ENCODE data around the gene SSH3. TPM values are rescaled to one million over a fixed set of nuclear protein-coding genes. Genes with fewer than 3 reads are reported as not detected.

Gene SSH3
- total RNA-seq, 2 donors from 2014 or later = 18.1 to 22.2 TPM

DNA sequence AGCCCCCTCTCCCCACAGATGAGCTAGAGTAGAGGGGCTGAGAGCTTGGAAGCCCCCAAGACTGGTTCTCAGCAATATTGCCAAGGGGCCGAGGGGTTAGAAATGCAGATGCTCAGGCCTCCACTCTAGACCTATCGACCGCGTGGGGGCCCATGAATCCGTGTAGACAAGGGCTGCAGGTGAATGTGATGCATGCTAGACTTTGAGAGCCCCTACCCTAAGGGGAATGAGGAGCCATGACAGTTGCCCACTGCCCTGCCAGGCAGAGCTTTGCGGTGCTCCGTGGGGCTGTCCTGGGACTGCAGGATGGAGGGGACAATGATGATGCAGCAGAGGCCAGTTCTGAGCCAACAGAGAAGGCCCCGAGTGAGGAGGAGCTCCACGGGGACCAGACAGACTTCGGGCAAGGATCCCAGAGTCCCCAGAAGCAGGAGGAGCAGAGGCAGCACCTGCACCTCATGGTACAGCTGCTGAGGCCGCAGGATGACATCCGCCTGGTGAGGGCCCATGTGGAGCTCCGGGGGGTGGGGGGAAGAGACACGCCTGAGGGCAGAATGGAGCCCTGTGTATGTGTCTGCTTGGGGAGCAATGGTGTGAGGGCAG, 1.3 kb downstream of the SSH3 start:
- DNase-seq (no peak), ATAC-seq (no peak)
- intact Hi-C loops (cut with DNase I) = no loop called here

DNA sequence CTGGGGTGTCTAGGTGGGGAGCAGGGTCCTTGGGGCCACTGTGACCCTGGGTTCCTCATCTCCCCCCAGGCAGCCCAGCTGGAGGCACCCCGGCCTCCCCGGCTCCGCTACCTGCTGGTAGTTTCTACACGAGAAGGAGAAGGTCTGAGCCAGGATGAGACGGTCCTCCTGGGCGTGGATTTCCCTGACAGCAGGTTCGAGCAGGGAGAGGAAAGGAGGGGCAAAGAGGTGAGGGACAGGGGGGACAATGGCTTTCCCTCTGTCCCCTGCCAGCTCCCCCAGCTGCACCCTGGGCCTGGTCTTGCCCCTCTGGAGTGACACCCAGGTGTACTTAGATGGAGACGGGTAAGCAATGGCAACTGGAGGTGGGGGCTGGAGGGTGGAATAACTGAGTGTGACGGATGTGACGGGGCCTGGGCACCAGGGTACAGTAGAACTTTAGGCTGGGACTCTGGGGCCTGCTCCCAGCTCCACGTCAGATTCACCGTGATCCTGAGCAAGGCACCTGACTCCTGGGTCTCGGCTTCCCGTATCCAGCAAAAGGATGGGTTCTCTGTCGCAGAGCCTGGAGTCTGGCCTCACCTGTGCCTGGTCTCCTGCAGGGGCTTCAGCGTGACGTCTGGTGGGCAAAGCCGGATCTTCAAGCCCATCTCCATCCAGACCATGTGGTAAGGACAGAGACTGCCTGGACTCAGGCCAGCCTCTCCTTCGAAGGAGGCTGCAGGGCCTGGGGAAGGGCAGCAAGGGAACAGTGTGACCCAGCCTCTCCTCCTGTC, 3.6 kb downstream of the SSH3 start:
- intact Hi-C loops (cut with DNase I) = no loop called here
- DNase-seq = no peak
- no peak for ATAC-seq

DNA sequence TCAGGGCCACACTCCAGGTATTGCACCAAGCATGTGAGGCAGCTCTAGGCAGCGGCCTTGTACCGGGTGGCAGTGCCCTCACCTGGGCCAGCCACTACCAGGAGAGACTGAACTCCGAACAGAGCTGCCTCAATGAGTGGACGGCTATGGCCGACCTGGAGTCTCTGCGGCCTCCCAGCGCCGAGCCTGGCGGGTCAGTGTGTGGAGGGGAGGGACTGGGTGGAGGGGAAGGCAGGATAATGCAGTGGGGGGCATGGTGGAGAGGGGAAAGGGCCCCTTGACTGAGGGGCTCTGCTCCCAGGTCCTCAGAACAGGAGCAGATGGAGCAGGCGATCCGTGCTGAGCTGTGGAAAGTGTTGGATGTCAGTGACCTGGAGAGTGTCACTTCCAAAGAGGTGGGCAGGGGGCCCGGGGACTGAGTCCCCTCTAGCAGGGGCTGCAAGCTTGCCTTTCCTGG, 4.2 kb downstream of the SSH3 start:
- DNase-seq (no peak), ATAC-seq (no peak)
- intact Hi-C loops (cut with DNase I) = no loop called here

DNA sequence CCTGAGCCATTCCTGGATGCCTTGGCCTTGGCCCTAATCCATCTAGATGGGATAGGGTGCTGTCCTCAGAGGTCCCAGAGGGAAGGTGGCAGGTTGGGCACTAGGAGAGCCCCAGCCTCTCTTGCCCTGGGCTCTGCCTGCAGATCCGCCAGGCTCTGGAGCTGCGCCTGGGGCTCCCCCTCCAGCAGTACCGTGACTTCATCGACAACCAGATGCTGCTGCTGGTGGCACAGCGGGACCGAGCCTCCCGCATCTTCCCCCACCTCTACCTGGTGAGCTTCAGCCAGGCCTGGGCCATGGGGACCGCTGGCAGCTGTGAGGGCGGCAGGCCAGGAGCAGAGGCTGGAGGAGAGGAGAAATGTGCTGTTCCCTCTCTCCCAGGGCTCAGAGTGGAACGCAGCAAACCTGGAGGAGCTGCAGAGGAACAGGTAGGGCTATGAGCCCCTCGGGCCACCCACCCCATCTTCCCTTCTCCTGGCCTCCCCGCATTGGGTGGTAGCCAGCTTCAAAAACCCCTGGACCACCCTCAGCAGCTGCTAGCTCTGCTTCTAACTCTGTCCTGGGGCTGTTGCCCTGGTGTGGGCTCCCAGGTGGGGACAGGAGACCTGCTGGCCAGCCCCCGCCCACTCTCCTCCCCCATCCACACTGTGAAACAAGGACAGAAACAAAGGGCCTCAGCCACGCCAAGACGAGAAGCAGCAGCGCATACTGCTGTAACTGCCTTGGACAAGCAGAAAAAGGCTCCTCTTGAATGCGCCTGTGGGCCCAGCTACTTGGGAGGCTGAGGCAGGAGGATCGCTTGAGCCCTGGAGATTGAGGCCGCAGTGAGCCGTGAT, 4.9 kb downstream of the SSH3 start:
- intact Hi-C loops (cut with DNase I) = no loop called here
- no peak for DNase-seq
- no peak for ATAC-seq

DNA sequence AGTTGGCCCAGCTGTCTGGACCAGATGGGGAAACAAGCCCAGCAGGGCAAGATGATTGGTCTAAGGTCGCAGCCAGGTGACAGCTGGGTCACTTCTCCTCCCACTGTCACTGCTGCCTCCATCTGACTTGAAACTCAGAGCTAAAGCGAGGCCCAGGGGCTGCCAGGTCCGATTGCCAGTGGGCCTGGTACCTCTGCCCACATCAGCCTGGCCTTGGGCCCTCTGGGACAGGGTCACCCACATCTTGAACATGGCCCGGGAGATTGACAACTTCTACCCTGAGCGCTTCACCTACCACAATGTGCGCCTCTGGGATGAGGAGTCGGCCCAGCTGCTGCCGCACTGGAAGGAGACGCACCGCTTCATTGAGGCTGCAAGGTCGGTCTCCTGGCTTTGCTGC, 5.8 kb downstream of the SSH3 start:
- ATAC-seq (no peak), DNase-seq (no peak)
- intact Hi-C loops (cut with DNase I) = no loop called here

DNA sequence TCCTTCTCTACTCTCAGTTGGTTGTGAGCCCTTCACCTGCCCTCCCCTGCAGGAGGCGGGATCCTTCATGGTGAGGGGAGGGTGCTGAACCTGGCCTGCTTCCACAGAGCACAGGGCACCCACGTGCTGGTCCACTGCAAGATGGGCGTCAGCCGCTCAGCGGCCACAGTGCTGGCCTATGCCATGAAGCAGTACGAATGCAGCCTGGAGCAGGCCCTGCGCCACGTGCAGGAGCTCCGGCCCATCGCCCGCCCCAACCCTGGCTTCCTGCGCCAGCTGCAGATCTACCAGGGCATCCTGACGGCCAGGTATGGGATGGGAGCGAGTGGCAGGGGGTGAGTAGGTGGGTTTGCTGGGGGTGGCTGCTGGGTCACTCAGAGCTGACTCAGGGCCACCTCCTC, 6.3 kb downstream of the SSH3 start:
- intact Hi-C loops (cut with DNase I) = no loop called here

DNA sequence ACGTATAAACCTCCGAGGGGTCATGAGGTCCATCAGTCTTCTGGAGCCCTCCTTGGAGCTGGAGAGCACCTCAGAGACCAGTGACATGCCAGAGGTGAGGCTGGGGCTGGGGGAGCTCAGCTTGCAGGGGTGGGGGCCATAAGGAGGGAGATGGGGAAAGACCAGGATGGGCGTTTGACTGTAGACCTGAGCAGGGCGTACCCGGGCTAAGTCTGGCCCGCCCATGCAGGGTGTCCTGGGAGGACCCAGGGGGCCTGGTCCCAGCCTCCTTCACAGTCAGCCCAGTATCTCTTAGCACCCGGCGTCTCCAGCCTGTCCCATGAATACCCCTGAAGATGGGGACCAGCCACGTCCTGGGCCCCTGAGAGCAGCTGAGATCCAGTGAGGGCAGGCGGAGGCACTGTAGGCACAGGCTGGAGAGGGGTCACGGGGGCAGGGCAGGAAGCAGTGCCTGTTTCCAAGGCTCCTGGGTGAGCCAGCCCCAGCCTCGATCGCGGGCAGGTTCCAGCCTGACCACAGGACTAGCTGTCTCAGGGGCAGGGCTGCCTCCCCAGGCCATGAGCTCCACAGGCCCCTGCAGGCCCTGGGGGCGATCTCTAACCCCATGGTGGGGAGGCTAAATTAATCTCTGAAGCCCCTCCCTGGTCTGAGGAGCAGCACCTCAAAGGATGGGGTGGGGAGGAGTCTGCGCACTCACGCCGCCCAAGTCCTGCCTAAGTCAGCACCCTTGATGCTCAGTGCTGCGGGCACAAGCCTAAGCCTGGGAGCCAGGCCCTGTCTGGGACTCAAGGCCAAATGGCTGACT, 7.1 kb downstream of the SSH3 start:
- intact Hi-C loops (cut with DNase I) = no loop called here
- ATAC-seq (no peak), DNase-seq (no peak)

More for the DNA sequence above, 6.3 kb downstream of the SSH3 start:
- ATAC-seq = no peak
- DNase-seq = no peak

DNA sequence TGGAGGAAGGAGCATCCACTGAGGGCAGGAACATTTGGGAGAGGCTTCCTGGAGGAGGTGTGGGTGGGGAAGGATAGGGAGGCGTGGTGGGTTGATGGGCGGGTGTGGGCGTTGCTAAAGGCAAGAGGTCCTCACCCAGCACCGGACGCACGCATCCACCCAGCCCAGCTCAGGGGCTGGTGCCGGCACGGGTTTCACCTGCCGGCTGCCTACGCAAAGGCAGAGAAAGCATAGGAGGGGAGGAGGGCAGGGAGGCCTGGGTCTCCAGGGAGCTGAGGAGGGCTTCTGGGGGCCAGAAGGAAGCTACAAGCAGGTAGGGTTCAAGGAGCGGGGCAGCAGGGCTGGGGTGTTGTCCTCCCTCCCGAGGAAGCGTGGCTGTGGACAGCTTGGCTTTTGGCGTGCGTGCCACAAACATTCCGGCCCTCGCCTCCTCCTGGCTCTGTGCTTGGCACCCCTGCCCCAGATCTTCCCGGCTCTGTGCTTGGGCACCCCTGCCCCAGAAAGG, 7.8 kb downstream of the SSH3 start:
- DNase-seq = no peak
- intact Hi-C loops (cut with DNase I) = no loop called here
- no peak for ATAC-seq

DNA sequence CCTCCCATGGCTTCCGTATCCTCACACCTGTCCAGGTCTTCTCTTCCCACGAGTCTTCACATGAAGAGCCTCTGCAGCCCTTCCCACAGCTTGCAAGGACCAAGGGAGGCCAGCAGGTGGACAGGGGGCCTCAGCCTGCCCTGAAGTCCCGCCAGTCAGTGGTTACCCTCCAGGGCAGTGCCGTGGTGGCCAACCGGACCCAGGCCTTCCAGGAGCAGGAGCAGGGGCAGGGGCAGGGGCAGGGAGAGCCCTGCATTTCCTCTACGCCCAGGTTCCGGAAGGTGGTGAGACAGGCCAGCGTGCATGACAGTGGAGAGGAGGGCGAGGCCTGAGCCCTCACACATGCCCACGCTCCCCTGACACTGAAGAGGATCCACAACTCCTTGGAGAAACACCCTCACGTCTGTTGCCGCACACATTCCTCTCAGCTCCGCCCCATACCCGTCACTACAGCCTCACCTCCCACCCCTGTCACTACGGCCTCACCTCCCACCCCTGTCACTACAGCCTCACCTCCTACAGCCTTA, 8.3 kb downstream of the SSH3 start:
- ATAC-seq (no peak), DNase-seq (no peak)
- intact Hi-C loops (cut with DNase I) = no loop called here

DNA sequence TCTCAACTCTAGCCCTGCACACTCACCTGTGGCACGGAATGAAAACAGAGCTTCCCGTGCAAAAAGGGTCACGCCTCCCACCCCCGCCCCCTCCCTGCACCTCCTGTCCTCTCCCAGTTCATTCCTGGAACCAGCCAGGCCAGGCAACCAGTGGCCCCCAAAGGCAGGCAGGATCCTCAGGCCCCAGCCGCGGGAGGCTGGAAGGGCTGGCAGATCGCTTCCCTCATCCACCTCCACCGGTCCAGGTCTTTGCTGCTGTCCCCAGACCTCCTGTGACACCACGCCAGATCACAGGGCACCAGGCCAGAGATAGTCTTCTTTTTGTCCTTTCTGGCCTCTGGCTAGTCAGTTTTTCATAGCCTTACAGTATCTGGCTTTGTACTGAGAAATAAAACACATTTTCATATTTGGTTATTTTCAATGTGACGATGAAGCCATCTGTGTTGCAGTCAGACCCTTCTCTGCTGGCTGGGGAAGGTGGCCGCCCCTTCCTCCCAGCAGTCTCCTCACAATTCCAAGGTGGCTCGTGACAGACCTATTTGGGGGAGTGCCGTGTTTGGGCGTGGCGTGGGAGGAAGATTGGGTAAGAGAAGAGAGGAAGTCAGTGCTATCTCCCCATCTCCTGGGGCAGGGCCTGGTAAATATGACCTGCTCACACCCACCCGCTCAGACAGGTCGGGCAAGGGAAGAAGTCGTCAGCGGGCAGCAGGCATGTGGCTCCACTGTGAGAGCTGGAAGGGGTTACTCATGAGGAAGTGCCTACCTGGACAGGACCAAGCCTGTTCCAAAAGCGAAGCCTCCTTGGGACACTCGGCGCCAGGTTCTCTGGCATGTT, 9.1 kb downstream of the SSH3 start:
- DNase-seq (no peak), ATAC-seq (no peak)
- intact Hi-C loops (cut with DNase I) = no loop called here

DNA sequence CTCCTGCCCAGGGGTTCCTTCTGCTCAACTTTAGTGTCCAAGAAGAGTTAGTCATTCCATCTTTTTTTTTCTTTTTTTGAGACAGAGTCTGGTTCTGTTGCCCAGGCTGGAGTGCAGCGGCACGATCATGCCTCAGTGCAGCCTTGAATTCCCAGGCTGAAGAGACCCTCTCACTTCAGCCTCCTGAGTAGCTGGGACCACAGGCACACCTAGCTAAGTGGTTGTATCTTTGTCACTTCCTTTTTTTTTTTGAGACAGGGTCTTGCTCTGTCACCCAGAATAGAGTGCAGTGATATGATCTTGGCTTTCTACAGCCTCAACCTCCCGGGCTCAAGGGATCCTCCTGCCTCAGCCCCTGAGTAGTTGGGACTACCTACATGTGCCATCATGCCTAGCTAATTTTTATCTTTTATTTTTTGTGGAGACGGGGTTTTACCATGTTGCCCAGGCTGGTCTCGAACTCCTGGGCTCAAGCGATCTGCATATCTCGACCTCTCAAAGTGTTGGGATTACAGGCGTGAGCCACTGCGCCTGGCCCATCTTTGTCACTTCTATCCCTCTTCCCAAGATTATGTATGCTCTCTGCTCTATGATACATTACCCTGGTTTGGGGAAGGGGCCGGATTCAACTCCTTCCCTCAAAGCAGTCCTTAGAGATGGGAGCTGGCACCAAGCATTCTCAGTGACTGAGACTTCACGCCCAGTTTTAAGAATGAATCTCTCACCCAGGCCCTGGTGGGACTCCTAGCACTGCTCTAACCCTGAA, 10.0 kb downstream of the SSH3 start:
- ATAC-seq (no peak), DNase-seq (no peak)
- intact Hi-C loops (cut with DNase I) = no loop called here

DNA sequence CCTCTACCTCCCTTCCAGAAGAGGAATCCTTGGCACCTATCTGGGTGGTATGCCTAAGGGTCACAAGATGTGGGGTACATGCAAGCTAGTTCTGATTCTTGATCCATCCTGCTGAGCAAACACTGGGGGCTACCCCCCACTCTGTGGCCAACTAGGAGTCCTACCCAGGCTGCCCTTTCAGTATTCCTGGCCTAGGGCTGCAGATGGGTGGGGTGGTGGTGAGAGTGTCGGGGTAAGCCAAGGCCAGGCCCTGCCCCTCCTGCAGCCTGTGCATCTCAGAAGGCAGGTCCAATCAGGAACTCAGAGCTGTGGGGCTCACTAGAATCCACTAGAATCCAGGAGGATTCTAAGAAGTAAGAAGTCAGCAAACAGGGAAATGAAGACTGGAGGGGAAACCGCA, 10.9 kb downstream of the SSH3 start:
- intact Hi-C loops (cut with DNase I) = no loop called here
- no peak for ATAC-seq
- no peak for DNase-seq

DNA sequence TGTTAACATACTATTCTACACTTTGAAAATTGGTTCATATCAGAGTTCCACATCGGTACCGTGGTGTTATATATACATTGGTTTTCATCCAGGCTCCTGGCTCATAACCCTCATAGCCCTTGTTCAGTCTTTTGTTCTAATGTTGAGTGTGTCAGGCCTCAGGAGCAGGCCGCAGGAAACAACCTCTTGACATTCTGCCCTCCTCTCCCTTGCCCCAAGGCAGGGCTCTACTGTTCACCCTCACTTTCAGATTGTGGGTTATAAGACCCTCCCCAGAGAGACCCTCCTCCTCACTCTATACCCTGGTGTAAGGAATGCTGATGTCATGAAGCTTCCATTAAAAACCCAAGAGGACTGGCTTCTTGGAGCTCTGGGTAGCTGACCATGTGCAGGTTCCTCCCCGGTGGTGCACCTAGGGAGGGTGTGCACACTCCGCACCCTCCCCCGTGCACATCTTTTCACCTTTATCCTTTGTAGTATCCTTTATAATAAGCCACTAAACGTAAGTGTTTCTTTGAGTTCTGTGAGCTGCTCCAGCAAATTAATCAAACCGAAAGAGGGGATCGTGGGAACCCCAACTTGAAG, 12.1 kb downstream of the SSH3 start:
- DNase-seq = no peak
- ATAC-seq = no peak
- intact Hi-C loops (cut with DNase I) = loop anchor here in 1 of 2 donors (5.0 kb wide), 1 partner anchor 233 kb away; no protein-coding TSS in a partner anchor

DNA sequence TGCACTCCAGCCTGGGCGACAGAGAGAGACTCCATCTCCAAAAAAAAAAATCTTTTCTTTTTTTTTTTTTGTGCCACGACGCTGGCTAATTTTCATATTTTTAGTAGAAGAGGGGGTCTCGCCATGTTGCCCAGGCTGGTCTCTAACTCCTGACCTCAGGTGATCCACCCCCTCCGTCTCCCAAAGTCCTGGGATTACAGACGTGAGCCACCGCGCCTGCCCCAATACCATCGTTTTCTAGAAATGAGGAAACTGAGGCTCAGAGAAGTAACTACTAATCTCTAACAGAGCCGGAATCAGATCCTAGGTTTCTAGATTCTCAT, 13.5 kb downstream of the SSH3 start:
- intact Hi-C loops (cut with DNase I) = loop anchor here (1.0 to 5.0 kb wide), 4 partner anchors 48 to 235 kb away; partner anchors contain the start of gene GRK2 (in 1 of the 2)
- no peak for DNase-seq
- ATAC-seq = no peak

DNA sequence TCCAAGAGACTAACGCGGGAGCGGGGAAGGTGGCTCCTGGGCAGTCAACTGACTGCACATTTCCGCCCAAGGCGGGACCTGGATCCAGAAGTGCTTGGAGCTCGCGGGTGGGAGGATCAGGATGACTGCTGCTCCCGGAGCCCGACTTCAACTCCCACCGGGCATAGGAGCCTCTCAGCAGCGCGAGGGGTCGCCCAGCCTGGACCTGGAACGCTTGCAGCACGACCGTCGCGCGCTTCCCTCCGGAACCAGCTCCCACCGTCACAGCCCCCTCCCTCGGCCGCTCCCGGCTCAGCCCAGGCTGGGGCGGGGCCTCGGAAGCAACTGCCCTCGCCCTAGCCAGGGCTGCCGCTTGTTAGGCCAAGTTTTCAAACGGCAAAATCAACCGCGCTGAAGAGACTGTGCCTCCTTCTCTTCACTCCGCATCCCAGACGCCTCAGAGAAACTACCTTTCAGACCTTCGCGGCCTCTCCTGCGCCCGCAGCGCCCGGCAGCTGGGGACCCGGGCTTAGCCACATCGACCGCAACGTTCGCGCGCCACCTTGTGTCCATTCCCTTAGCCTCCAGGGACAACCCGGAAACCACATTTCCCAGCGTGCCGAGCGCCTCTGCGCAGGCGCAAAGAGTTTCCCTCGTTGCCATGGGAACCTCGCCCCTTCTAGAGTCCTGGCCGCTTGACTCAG, 14.0 kb downstream of the SSH3 start:
- peak; percentile 93 to 94 for ATAC-seq
- intact Hi-C loops (cut with DNase I) = loop anchor here (1.0 to 5.0 kb wide), 4 partner anchors 49 to 235 kb away; partner anchors contain the start of gene GRK2 (in 1 of the 2)
- DNase-seq = peak; percentile 97

DNA sequence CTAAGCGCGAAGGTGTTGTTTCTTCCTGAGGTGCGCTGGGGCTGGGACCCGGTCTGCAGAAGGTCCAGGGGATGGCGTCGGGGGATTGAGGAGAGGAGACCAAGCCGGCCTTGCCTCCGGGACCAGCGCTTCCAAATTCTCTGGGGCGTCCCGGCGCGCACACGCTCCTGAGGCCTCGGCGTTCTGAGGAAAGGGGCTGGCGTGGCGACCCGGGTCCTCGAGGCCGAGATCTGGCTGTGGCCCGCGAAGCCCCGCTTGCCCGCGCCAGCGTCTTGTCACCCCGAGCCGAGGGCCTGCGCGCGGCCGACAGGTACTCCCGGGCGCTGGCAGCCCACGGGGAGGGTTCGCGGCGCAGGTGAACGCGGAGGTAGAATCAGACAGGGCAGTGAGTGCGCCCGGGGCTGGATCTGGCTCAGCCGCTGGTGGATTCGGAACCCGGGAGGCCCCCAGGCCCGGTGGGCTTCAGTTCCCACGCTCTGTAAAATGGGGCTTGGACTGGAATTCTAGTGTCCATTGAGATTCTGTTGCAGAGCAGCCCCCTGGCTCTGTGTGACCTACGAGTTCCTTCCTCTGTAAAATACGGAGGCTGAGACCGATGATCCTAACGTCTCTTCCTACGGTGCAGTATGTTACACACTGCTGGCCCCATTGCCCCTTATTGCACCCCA, 14.7 kb downstream of the SSH3 start:
- intact Hi-C loops (cut with DNase I) = loop anchor here (1.0 to 5.0 kb wide), 4 partner anchors 49 to 236 kb away; partner anchors contain the start of gene GRK2 (in 1 of the 2)
- DNase-seq (no peak), ATAC-seq (peak; percentile 19 to 27)
